ENCODE measurements around the gene ALOX12B.
"Not testable (repeated sequence)": the region's sequence is repeated elsewhere in the genome, so short reads cannot be mapped to it uniquely, and the experiment has no call there.

ALOX12B gene

DNA sequence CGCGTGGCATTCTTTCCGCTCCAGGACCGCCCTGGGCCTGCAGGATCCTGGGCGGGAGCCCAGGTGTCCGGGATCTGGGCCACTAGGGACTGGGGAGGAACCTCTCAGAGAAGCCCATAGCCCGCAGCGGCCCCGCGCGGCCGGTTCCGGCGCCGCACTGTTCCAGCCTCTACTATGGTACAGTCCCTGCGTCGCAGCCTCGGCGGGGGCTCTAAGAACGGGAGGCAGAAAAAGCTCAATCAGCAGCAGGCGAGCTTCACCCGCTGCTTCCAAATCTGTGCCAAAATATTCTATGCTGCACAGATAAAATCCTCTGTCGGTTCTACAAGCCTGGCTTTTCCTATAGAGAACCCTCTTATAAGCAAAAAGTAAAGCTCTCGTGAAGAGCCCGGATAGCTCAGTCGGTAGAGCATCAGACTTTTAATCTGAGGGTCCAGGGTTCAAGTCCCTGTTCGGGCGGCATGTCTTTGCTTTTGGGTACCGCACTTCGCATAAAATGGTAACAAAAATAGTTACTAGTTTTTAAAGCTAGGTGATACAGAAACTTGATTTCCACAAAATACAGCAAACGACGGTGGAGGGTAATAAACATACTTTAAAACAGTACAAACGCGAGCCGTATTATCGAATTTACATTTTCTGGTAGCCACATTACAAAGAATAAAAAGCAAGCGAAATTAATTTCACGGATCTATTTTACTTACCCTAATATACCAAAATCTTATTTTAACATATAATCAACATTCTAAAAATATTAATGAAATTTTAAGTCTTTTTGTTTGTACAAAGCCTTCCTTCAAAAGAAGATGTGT lies 31.5 kb upstream of the ALOX12B start:
- DNase-seq, result peak; percentile 83

DNA sequence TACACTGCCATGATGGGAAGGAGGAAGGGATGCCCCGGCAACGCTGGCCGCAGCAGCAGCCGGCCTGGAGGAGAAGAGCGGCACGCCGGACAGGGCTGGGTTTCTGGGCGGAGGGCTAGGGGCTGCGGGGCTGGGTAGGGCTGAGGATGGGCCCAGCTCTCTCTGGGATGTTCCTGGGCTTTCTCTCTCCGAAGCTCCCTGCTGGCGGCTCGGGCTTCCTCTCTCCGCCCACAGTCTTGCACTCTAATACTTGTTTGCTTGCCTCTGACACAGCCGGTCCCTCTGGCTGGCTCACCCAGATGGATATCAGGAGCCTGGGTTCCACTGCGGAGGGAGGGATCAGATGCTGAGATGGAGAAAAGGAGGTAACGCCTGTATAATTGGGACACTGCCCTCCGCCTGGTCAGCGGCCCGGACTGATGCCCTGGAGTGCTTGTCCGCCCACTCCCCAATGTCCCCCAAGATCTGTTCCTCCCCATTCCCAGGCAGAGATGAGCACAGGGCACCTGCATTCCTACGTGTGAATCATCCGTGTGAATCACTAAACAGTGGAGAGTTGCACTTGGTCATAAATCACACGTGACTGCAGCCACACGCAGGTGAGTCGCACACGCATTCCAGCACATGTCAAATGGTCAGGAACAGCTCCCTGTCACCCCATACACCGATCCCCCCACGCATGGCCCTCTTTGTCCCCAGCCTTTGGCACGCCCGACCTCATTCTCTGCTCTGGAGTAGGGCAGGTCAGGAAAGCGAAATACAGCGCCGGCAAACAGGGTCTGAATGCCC lies 30.7 kb upstream of the ALOX12B start, which contains the start of gene ALOXE3:
ALOXE3 (minus strand) TSS at position 535 of the 789 bp plus-strand sequence; CDS start at position 11, 524 bp downstream.
- DNase-seq, result no peak

GRCh38 chr17:8117367-8117979 lies 30.0 kb upstream of the ALOX12B start:
- DNase-seq, result no peak

GRCh38 chr17:8116776-8117175 lies 29.3 kb upstream of the ALOX12B start:
- DNase-seq, result no peak

GRCh38 chr17:8110907-8111306 lies 23.4 kb upstream of the ALOX12B start:
- no peak for DNase-seq

GRCh38 chr17:8110456-8110804 lies 22.9 kb upstream of the ALOX12B start:
- DNase-seq, result no peak

DNA sequence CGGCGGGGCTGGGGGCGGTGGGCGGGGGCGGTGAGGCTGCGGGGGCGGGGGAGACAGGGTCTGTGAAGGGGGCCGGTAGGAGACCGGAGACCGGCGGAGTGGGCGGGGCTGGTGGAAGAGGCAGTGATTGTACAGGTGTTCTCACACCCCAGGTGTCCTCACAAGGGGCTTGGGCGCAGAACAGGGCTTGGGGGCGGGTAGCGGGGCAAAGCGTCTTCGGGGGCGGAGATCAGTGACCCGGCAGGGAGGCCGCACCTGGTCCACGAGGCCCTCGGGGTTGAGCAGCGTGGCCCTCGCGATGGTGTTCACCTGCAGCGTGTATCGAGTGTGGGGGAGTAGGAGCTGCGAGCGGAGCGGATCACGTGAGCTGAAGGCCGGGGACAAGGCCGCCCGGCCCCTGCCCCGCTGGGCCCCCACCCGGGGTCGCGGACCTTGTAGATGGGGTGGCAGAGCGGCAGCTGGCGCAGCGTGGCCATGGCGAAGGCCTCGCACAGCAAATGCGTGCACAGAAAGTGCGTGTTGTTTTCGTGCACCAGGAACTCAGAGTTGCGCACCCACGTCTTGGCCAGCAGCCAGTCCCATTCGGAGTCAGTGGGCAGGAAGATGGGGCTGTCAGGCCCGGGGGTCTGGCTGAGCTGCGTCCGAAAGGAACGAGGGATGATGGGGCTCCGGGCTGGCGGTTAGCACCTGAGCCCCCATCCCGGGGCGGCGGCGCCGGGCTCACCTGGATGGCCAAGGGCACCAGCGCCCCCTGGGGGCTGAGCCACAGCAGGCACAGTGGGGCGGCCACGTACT lies 22.3 kb upstream of the ALOX12B start:
- DNase-seq, result peak; percentile 4

DNA sequence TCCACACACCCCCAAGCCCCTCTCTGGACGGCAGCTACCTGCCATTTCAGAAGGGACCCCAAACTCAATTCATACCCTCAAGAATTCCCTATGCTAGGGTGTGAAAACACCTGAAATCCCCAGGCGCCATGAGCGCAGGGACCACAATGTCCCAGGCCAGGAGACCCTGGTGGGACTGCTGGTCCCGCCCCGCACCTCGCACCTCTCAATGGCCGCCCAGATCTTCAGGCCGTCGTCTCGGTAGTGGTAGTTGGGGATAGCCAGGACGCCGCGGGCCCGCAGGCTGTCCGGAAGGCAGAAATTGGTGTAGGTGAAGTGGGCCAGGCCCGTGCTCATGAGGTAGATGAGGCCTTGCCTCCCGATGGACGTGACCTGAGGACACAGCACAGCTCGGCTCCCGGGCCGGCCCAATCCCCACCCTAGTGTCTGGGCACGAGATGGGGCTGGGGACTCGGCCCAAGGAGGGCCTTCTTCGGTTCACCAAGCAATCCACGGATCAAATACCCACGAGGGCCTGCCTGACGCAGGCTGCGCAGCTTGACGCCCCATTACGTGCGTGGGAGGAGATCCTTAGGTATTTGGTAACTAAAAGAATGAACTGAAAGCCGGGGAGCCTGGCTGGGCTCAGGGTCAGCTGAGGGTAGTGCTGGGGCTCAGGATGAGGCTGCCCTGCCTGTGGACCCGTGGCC lies 21.6 kb upstream of the ALOX12B start:
- DNase-seq, result no peak

GRCh38 chr17:8106980-8107379 lies 19.5 kb upstream of the ALOX12B start:
- DNase-seq, result not testable (repeated sequence)

- DNase-seq, result no peak
Measured at GRCh38 chr17:8105957-8106398, 18.5 kb upstream of the ALOX12B start.

- DNase-seq, result no peak
Measured at GRCh38 chr17:8104911-8105310, 17.4 kb upstream of the ALOX12B start.

GRCh38 chr17:8103549-8103948 lies 16.0 kb upstream of the ALOX12B start:
- no peak for DNase-seq

- no peak for DNase-seq
Measured at GRCh38 chr17:8101721-8102120, 14.2 kb upstream of the ALOX12B start.

GRCh38 chr17:8100763-8101162 lies 13.2 kb upstream of the ALOX12B start:
- no peak for DNase-seq

DNA sequence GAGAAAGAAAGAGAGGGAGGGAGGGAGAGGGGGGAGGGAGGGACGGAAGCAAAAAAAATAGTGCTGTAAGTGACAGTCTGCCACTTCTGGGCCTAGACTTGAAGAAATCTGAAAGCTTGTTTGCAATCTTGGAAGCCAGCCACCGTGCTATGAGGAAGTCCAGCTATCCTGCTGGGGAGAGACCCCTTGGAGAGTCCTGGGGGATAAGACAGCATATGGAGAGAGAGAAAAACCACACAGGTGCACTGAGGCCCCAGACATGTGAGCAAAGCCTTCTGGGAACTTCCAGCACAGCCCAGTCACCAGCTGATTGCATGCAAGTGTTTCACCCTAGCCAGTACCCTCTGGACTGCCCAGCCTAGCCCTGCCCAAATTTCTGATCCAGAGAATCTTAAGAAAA lies 12.6 kb upstream of the ALOX12B start:
- no peak for DNase-seq

- no peak for DNase-seq
Measured at GRCh38 chr17:8096541-8096940, 9.0 kb upstream of the ALOX12B start.

DNA sequence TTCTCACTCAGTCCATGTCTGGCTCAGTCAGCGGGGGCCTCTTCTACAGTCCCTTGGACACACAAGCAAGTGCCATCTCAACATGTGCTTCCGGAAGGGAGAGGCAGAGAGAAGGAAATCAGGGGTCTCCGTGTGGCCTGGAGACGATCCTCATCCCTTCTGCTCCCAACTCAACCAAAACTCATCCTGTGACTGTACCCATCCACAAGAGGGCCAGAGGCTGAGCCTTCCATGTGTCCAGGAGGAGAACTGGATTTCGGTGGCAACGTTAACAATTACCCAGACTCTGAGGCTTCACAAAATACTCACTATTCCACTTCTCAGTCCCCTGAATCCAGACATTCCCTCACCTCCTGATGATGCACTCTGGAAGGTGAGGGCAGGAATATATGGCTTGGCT lies 7.8 kb upstream of the ALOX12B start:
- DNase-seq, result no peak

GRCh38 chr17:8091033-8091687 lies 3.6 kb upstream of the ALOX12B start:
- DNase-seq, result no peak

DNA sequence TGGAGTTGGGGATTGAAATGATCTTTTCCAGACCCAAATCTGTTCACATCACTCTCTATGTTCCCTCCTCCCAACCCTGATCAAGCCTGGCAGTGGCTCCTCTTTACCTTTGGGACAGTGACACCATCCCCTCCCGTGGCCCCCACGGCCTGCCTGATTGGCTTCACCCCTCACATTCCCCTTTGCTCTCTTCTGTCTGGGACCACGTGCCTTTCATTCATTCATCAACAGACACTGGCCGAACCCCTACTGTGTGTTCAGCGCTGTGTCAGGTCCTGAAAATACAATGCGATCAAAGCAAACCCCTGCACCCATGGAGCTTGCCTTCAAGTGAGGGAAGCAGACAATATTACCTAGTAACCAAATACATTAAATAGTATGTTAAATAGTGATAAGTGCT lies 2.2 kb upstream of the ALOX12B start:
- DNase-seq, result no peak

DNA sequence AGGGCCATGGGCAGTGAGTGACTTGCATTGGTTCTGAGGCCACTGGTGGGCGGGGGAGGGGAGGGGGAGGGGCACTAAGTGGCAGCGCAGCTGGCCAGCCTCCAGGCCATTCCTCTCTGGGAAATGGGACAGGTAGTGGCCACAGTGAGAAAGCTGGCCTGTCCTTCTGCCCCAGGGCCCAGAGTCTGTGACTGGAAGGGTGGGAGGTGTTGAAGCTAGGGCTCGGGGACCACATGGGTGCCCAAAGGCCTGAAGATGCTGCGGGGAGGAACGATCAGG lies 375 bp upstream of the ALOX12B start:
- no peak for DNase-seq

DNA sequence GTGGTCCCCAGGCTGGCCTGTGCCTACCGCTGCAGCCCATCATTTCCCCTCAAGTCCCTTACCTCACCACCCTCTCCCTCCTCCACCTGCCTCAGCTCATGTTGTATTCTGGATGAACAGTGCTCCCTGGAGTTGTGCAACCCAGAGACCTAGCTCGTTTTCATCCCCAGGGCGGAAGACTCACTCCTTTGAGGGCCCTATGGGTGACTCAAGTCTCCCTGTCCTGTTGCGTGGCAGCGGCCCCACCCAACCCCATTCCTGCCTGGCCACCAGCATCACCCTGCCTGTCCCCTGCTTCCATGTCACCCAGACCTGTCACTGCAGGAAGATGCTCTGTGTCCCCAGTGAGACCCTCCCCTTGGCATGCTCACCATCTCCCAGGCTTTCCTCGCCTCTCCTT lies 3.3 kb downstream of the ALOX12B start:
- no peak for DNase-seq

- no peak for DNase-seq
Measured at GRCh38 chr17:8082292-8082691, 5.2 kb downstream of the ALOX12B start.

Measured in NCI-H1092 treated with DMSO at 0.1 percent for 48 hours (cell line).